IMR-90 (cell line): ENCODE data around the gene GPRC5B. TPM values are rescaled to one million over a fixed set of nuclear protein-coding genes. Genes with fewer than 3 reads are reported as not detected.

Source experiments
- ATAC-seq: fragments of 200-7000 bp; cut with Tn5 transposase; 2 replicates; pipeline ENCODE4 v1.9.1; 2020; ENCODE audit warnings: low read depth, mild to moderate bottlenecking, moderate library complexity
- BruUV-seq: library from RNA; stranded (reverse); fragments of 400-500 nt; replicated peaks from 2 replicates; lab custom pipeline; 2021; lab: Mats Ljungman, UMichigan
- CTCF ChIA-PET: fragments of 300-600 bp; formaldehyde crosslinking; extraction: SDS; loops from one replicate; lab custom pipeline; 2021; ENCODE audit warnings: antibody characterized with exemption; lab: Yijun Ruan, JAX
- POLR2A ChIA-PET: fragments of 300-600 bp; sonication (Branson Sonifier 250); formaldehyde crosslinking; loops from one replicate; lab custom pipeline; 2022; ENCODE audit warnings: antibody characterized with exemption; ENCODE audit not compliant: unreplicated experiment; lab: Charles Lee
- DNase-seq: peaks from one replicate; pipeline ENCODE4 v3.0.0; 2013
- H2AFZ ChIP-seq: replicated peaks from 2 replicates; pipeline ENCODE3; 2013; ENCODE audit warnings: low read length, mild to moderate bottlenecking; ENCODE audit not compliant: poor library complexity
- H2AK5ac ChIP-seq: 2 replicates; pipeline ENCODE4 v1.6.1; 2013; ENCODE audit warnings: low read depth, low read length, inconsistent platforms
- H2AK9ac ChIP-seq: replicated peaks from 2 replicates; pipeline ENCODE3; 2013; ENCODE audit warnings: mild to moderate bottlenecking, low read depth, low read length, moderate library complexity; ENCODE audit not compliant: poor library complexity
- H2BK120ac ChIP-seq: 2 replicates; pipeline ENCODE4 v1.6.1; 2013; ENCODE audit warnings: low read depth, low read length, inconsistent platforms
- H2BK15ac ChIP-seq: 3 replicates; pipeline ENCODE4 v1.6.1; 2013; ENCODE audit warnings: low read depth, low read length, inconsistent platforms
- H2BK20ac ChIP-seq: 2 replicates; pipeline ENCODE4 v1.6.1; 2013; ENCODE audit warnings: low read depth, mild to moderate bottlenecking, inconsistent platforms, low read length, moderate library complexity
- H2BK5ac ChIP-seq: 2 replicates; pipeline ENCODE4 v1.6.1; 2013; ENCODE audit warnings: mild to moderate bottlenecking, low read depth, low read length, inconsistent platforms; ENCODE audit not compliant: poor library complexity, severe bottlenecking
- H3K14ac ChIP-seq: replicated peaks from 2 replicates; pipeline ENCODE4 v1.6.1; 2013; ENCODE audit warnings: low read depth, low read length, inconsistent platforms
- H3K18ac ChIP-seq: 2 replicates; pipeline ENCODE4 v1.6.1; 2013; ENCODE audit warnings: low read depth, low read length, control low read depth
- H3K23ac ChIP-seq: 2 replicates; pipeline ENCODE4 v1.6.1; 2013; ENCODE audit warnings: low read depth, low read length, inconsistent platforms
- H3K27ac ChIP-seq: 2 replicates; pipeline ENCODE4 v1.5.1; 2013; ENCODE audit warnings: mild to moderate bottlenecking, control low read depth, low read length; ENCODE audit not compliant: insufficient read depth
- H3K27me3 ChIP-seq: 2 replicates; pipeline ENCODE4 v1.6.1; 2013; ENCODE audit warnings: low read length; ENCODE audit not compliant: control insufficient read depth, insufficient read depth
- H3K36me3 ChIP-seq: 2 replicates; pipeline ENCODE4 v1.6.1; 2013; ENCODE audit warnings: low read length, mixed read lengths; ENCODE audit not compliant: control insufficient read depth, insufficient read depth
- H3K4ac ChIP-seq: 2 replicates; pipeline ENCODE4 v1.6.1; 2013; ENCODE audit warnings: low read depth, low read length, inconsistent platforms
- H3K4me1 ChIP-seq: 2 replicates; pipeline ENCODE4 v1.6.1; 2013; ENCODE audit warnings: low read length, mixed read lengths; ENCODE audit not compliant: control insufficient read depth, insufficient read depth
- H3K4me2 ChIP-seq: 2 replicates; pipeline ENCODE4 v1.6.1; 2013; ENCODE audit warnings: low read depth, mild to moderate bottlenecking, control low read depth, low read length, moderate library complexity
- H3K4me3 ChIP-seq: 2 replicates; pipeline ENCODE4 v1.5.1; 2013; ENCODE audit warnings: low read depth, mild to moderate bottlenecking, control low read depth, low read length, moderate library complexity; ENCODE audit not compliant: insufficient read depth
- H3K56ac ChIP-seq: 2 replicates; pipeline ENCODE4 v1.6.1; 2013; ENCODE audit warnings: low read length, inconsistent platforms; ENCODE audit not compliant: insufficient read depth; ENCODE audit errors: extremely low read depth
- H3K79me1 ChIP-seq, 2 experiments: 2 replicates each; pipeline ENCODE4 v1.6.1; 2013; ENCODE audit warnings: low read length in 2 of 2, inconsistent platforms in 1 of 2, low read depth in 1 of 2
- H3K9ac ChIP-seq: 2 replicates; pipeline ENCODE4 v1.6.1; 2013; ENCODE audit warnings: low read depth, low read length, control low read depth
- H3K9me1 ChIP-seq: 2 replicates; pipeline ENCODE4 v1.6.1; 2013; ENCODE audit warnings: low read length, inconsistent platforms; ENCODE audit not compliant: insufficient read depth
- H3K9me3 ChIP-seq: 2 replicates; pipeline ENCODE4 v1.6.1; 2013; ENCODE audit warnings: low read length; ENCODE audit not compliant: control insufficient read depth, insufficient read depth
- H4K20me1 ChIP-seq: 2 replicates; pipeline ENCODE4 v1.6.1; 2013; ENCODE audit warnings: low read length, inconsistent platforms; ENCODE audit not compliant: insufficient read depth
- H4K5ac ChIP-seq: 2 replicates; pipeline ENCODE4 v1.6.1; 2013; ENCODE audit warnings: mild to moderate bottlenecking, low read depth, low read length, control low read depth
- H4K8ac ChIP-seq, 2 experiments: 2 replicates each; pipeline ENCODE4 v1.6.1; 2013; ENCODE audit warnings: low read depth in 2 of 2, low read length in 2 of 2, control low read depth in 1 of 2, inconsistent platforms in 1 of 2
- H4K91ac ChIP-seq: 2 replicates; pipeline ENCODE4 v1.6.1; 2013; ENCODE audit warnings: low read depth, low read length, inconsistent platforms; ENCODE audit not compliant: insufficient read depth
- FOS ChIP-seq: fragments of 150-350 bp; IDR thresholded peaks from 2 replicates; pipeline ENCODE4 v1.6.1; 2016; ENCODE audit warnings: low read depth, low read length
- RCOR1 ChIP-seq: IDR thresholded peaks from 2 replicates; pipeline ENCODE4 v1.6.1; 2012; ENCODE audit warnings: mild to moderate bottlenecking, low read length, improper control_type of control experiment; ENCODE audit not compliant: insufficient replicate concordance
- WGBS, 2 experiments: methylation state at CpG; one replicate each; pipeline versions ENCODE4 v1.1.5 to v1.1.7; 2013; ENCODE audit warnings: missing lambda C conversion rate in 2 of 2; ENCODE audit not compliant: insufficient read length in 1 of 2; ENCODE audit errors: extremely low coverage in 2 of 2; 5-methylcytosine and 5-hydroxymethylcytosine counted together
- dilution Hi-C: fragments of 300-500 bp; cut with HindIII; formaldehyde crosslinking; loops from one replicate; pipeline ENCODE4 v1.14.3; 2018; ENCODE audit warnings: low sequenced_read_pairs; ENCODE audit not compliant: unreplicated experiment
- in situ Hi-C: fragments of 300-500 bp; cut with MboI; formaldehyde crosslinking; loops from 3 replicates; pipeline ENCODE4 v1.14.3; 2019; ENCODE audit warnings: low sequenced_read_pairs, inconsistent platforms, mixed read lengths
- intact Hi-C: fragments of 100-400 bp; cut with micrococcal nuclease; formaldehyde crosslinking; loops from 2 replicates; pipeline ENCODE4 v1.10.0; 2022
- polyA plus RNA-seq, 3 experiments: library from polyadenylated mRNA; depleted of rRNA; stranded (reverse); fragments of >200 nt; gene quantifications; 2 replicates each; pipeline ENCODE4 v1.2.3, GENCODE V29; 2012; ENCODE audit warnings: low replicate concordance in 1 of 3
- total RNA-seq: library from RNA; depleted of rRNA; stranded (reverse); fragments of >200 nt; gene quantifications from 2 replicates; pipeline ENCODE4 v1.2.3, GENCODE V29; 2012

GPRC5B gene
- total and polyA plus RNA-seq, 2 of the 4 experiments (the other 2 are of a cell fraction), result 2.5 to 8.5 TPM

- in situ Hi-C loops (no loop called here), dilution Hi-C loops (no loop called here), intact Hi-C loops (no loop called here)
- no peak overlapping the region for H4K5ac ChIP-seq
- H3K18ac ChIP-seq, result peak overlapping the region; percentile 2; the same call in 1 of the 2 replicates
- CTCF ChIA-PET, result no interaction called here
- no peak overlapping the region for H3K27ac ChIP-seq
- H2BK120ac ChIP-seq, result no peak overlapping the region
- H3K56ac ChIP-seq, result no peak overlapping the region
- H4K20me1 ChIP-seq, result no peaks in the 10 kb centered on the region
- no peak overlapping the region for H3K4me3 ChIP-seq
- H2AK9ac ChIP-seq, result no peak overlapping the region
- H3K9ac ChIP-seq, result no peak overlapping the region
- H3K4me1 ChIP-seq, result peaks cover 5% of the 10 kb centered on the region
- H4K91ac ChIP-seq, result no peak overlapping the region
- no peak overlapping the region for H4K8ac ChIP-seq
- H2AK5ac ChIP-seq, result no peak overlapping the region
- H2BK5ac ChIP-seq, result no peak overlapping the region
- no peaks in the 10 kb centered on the region for H3K79me1 ChIP-seq
- no peaks in the 10 kb centered on the region for H3K9me3 ChIP-seq
- no peak overlapping the region for H3K4ac ChIP-seq
- TF ChIP-seq RCOR1, result no peak
- no peak for TF ChIP-seq FOS
- no peak overlapping the region for H2AFZ ChIP-seq
- no peak overlapping the region for H3K4me2 ChIP-seq
- no peaks in the 10 kb centered on the region for H3K9me1 ChIP-seq
- BruUV-seq, result no TSS peak
- H2BK20ac ChIP-seq, result no peak overlapping the region
- DNase-seq (peak; percentile 57), ATAC-seq (peak; percentile 25)
- H3K14ac ChIP-seq, result no peak overlapping the region
- H2BK15ac ChIP-seq, result no peak overlapping the region
- POLR2A ChIA-PET, result no interaction called here
- no CpG with 5 or more reads among the region's 1 CpG for WGBS, 2 experiments
- no peak overlapping the region for H3K23ac ChIP-seq
- no peaks in the 10 kb centered on the region; the same call in 1 of the 2 replicates for H3K27me3 ChIP-seq
- no peaks in the 10 kb centered on the region for H3K36me3 ChIP-seq
Observed at GRCh38 chr16:19843371-19843770, 41.3 kb downstream of the GPRC5B start.
